OCI-LY7 (cell line): ENCODE results near the gene UPB1.

Source experiments
- CTCF ChIP-seq: fragments of 200-600 bp; sonication (generic); conservative IDR thresholded peaks from 2 replicates; pipeline ENCODE4 v1.5.1; 2014; ENCODE audit warnings: mild to moderate bottlenecking, antibody characterized with exemption, low read length, moderate library complexity, mixed read lengths
- EZH2phosphoT487 ChIP-seq: fragments of 200-600 bp; sonication (generic); IDR thresholded peaks from 2 replicates; pipeline ENCODE4 v1.6.1; 2018; ENCODE audit warnings: low read depth, borderline replicate concordance, mild to moderate bottlenecking, mixed run types, antibody characterized with exemption, low read length, moderate library complexity, mixed read lengths

GRCh38 chr22:24567668-24568067, 72.5 kb downstream of the UPB1 start:
- no peak for TF ChIP-seq CTCF
- no peak for TF ChIP-seq EZH2phosphoT487
